Measurements from ENCODE around the gene GPR68. TPM values are rescaled to one million over a fixed set of nuclear protein-coding genes. Genes with fewer than 3 reads are reported as not detected.

Gene GPR68
- total RNA-seq, 3 donors from 2014 or later (not counting 1 experiment from before 2014, with no cell fraction given), result 7.6 to 24.0 (median 15.7) TPM

- H3K9me3 ChIP-seq (ENCODE audit: control insufficient read depth, insufficient read depth, low read length), result no peaks in the 10 kb centered on the region
- intact Hi-C loops (cut with micrococcal nuclease), result no loop called here
- ATAC-seq (no peak), DNase-seq (no peak)
- no peak overlapping the region for H3K27ac ChIP-seq (ENCODE audit: low read length)
- peaks cover 49 to 82% of the 10 kb centered on the region in 2 donors for H3K4me1 Mint-ChIP-seq
- no peak overlapping the region for H3K4me3 ChIP-seq (ENCODE audit: low read length)
- H3K27me3 ChIP-seq (ENCODE audit: control insufficient read depth, insufficient read depth, low read length), result no peaks in the 10 kb centered on the region
- H3K27ac Mint-ChIP-seq, result peak overlapping the region; percentile 86 to 92
- TF ChIP-seq CTCF (IDR thresholded peaks at IDR 0.05), result no peak
- H3K9me3 Mint-ChIP-seq, result no peaks in the 10 kb centered on the region
- peak overlapping the region; percentile 88 for H3K4me3 Mint-ChIP-seq
- peaks cover 53% of the 10 kb centered on the region for H3K4me1 ChIP-seq (ENCODE audit: control insufficient read depth, insufficient read depth, low read length)
- whole genome bisulfite sequencing (ENCODE audit: insufficient coverage), result 82% methylated on average over 8 of the region's 9 CpGs
- H3K27me3 Mint-ChIP-seq (ENCODE audit: low read depth in 2 of 2), result no peaks in the 10 kb centered on the region
- H3K36me3 Mint-ChIP-seq, result no peaks in the 10 kb centered on the region
- no peaks in the 10 kb centered on the region for H3K36me3 ChIP-seq (ENCODE audit: control insufficient read depth, insufficient read depth, low read length)
Observed at GRCh38 chr14:91255026-91255695, 10.7 kb upstream of the GPR68 start.

DNA sequence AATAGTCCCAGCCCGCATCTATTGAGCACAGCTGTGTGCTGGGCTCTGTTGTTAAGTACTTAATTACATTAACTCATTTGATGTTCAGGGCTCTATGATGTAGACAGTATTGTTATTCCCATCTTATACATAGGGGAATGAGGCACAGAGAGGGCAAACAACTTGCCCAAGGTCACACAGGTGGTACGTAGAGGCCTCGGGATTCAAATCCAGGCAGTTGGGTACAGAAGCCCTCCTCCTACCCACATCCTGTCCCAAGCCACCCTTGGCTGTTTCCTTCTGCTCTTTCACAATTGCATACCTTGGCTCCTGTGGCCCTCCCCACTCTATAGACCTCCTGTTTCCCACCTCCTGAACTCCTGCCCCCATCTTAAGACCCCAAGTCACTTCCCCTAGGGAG, 10.0 kb upstream of the GPR68 start:
- intact Hi-C loops (cut with micrococcal nuclease), result no loop called here
- Histone ChIP-seq H3K27ac (ENCODE audit: low read length) (peak overlapping the region; percentile 90), H3K9me3 (ENCODE audit: control insufficient read depth, insufficient read depth, low read length) (no peaks in the 10 kb centered on the region), H3K27me3 (ENCODE audit: control insufficient read depth, insufficient read depth, low read length) (no peaks in the 10 kb centered on the region), H3K4me1 (ENCODE audit: control insufficient read depth, insufficient read depth, low read length) (peaks cover 56% of the 10 kb centered on the region), H3K4me3 (ENCODE audit: low read length) (no peak overlapping the region), H3K36me3 (ENCODE audit: control insufficient read depth, insufficient read depth, low read length) (no peaks in the 10 kb centered on the region)
- no peaks in the 10 kb centered on the region for H3K9me3 Mint-ChIP-seq
- H3K27ac Mint-ChIP-seq, result peak overlapping the region; percentile 86 to 92
- 2% methylated on average over 2 of the region's 3 CpGs for WGBS (ENCODE audit: insufficient coverage)
- no peaks in the 10 kb centered on the region for H3K27me3 Mint-ChIP-seq (ENCODE audit: low read depth in 2 of 2)
- H3K36me3 Mint-ChIP-seq, result no peaks in the 10 kb centered on the region
- peak overlapping the region; percentile 88 for H3K4me3 Mint-ChIP-seq
- peak in 1 of 2 donors; percentile 67 for DNase-seq
- TF ChIP-seq CTCF (IDR thresholded peaks at IDR 0.05), result no peak
- no peak for ATAC-seq
- H3K4me1 Mint-ChIP-seq, result peaks cover 56 to 82% of the 10 kb centered on the region in 2 donors

DNA sequence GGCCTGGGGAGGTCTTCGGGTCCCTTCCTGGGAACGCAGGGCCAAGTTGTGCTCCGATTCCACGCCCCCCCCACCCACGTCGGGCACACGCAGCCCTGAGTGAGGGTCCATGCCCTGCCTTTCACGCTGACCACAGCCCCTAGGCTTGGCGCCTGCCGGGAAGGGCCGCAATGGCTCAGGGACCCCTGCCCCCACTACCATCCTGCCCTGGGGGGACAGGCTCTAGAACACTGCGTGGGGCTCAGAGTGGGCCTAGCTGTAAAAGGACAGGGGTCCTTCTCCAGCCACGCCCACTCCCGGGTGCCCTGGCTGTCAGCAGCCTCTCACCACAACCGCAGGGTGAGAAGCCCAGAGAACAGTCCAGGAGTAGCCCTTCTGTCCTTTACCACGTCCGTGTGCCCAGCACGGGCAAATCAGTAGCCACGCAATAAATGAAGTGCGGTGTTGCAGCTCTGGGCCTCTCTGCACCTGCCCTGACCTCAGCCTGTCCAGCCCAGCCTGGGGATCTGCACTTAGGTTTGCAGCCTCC, 9.4 kb upstream of the GPR68 start:
- Mint-ChIP-seq H3K27me3 (ENCODE audit: low read depth in 2 of 2) (no peaks in the 10 kb centered on the region), H3K4me1 (peaks cover 58 to 84% of the 10 kb centered on the region in 2 donors), H3K36me3 (no peaks in the 10 kb centered on the region), H3K4me3 (peak overlapping the region; percentile 88), H3K27ac (peak overlapping the region; percentile 86 to 92), H3K9me3 (no peaks in the 10 kb centered on the region)
- intact Hi-C loops (cut with micrococcal nuclease), result no loop called here
- Histone ChIP-seq H3K36me3 (ENCODE audit: control insufficient read depth, insufficient read depth, low read length) (no peaks in the 10 kb centered on the region), H3K27ac (ENCODE audit: low read length) (peak overlapping the region; percentile 90), H3K4me3 (ENCODE audit: low read length) (peak overlapping the region; percentile 48), H3K9me3 (ENCODE audit: control insufficient read depth, insufficient read depth, low read length) (no peaks in the 10 kb centered on the region), H3K4me1 (ENCODE audit: control insufficient read depth, insufficient read depth, low read length) (peaks cover 62% of the 10 kb centered on the region), H3K27me3 (ENCODE audit: control insufficient read depth, insufficient read depth, low read length) (no peaks in the 10 kb centered on the region)
- DNase-seq (peak in 1 of 2 donors; percentile 46), ATAC-seq (peak in 2 of 3 donors; percentile 10 to 13)
- no peak for TF ChIP-seq CTCF (IDR thresholded peaks at IDR 0.05)
- 12% methylated on average over 20 of the region's 20 CpGs for WGBS (ENCODE audit: insufficient coverage)
